Mesothelial cell of epicardium (in vitro differentiated cells): ENCODE measurements around the gene ARHGEF28. TPM values are rescaled to one million over a fixed set of nuclear protein-coding genes. Genes with fewer than 3 reads are reported as not detected.

ENCODE experiments used
- DNase-seq, 2 experiments: peaks; one replicate each; pipeline ENCODE4 v3.0.0; 2021; ENCODE audit warnings: low spot score in 2 of 2; ENCODE audit not compliant: unreplicated experiment in 2 of 2
- H3K27ac Mint-ChIP-seq: 2 replicates; pipeline ENCODE4 v1.8.0; 2021; ENCODE audit warnings: mixed read lengths
- H3K27me3 Mint-ChIP-seq: 2 replicates; pipeline ENCODE4 v1.8.0; 2021; ENCODE audit warnings: low read depth, mixed read lengths
- H3K36me3 Mint-ChIP-seq: 2 replicates; pipeline ENCODE4 v1.8.0; 2021; ENCODE audit warnings: mixed read lengths
- H3K4me1 Mint-ChIP-seq: 2 replicates; pipeline ENCODE4 v1.8.0; 2021; ENCODE audit warnings: mixed read lengths
- H3K4me3 Mint-ChIP-seq: 2 replicates; pipeline ENCODE4 v1.8.0; 2021; ENCODE audit warnings: mild to moderate bottlenecking, moderate library complexity, mixed read lengths
- H3K9me3 Mint-ChIP-seq: 2 replicates; pipeline ENCODE4 v1.8.0; 2021; ENCODE audit warnings: mixed read lengths
- total RNA-seq: library from RNA; stranded (reverse); gene quantifications from 3 replicates; pipeline ENCODE4 v1.2.1, GENCODE V29; 2021
- TF ChIP-seq, protein P1 (sequence below): fragments of 200-600 bp; sonication (generic); IDR thresholded peaks from one replicate; pipeline ENCODE4 v1.5.0; 2021; ENCODE audit warnings: antibody characterized with exemption; ENCODE audit not compliant: unreplicated experiment

The ARHGEF28 gene
- total RNA-seq, 1 donor from 2014 or later: 0.40 TPM

DNA sequence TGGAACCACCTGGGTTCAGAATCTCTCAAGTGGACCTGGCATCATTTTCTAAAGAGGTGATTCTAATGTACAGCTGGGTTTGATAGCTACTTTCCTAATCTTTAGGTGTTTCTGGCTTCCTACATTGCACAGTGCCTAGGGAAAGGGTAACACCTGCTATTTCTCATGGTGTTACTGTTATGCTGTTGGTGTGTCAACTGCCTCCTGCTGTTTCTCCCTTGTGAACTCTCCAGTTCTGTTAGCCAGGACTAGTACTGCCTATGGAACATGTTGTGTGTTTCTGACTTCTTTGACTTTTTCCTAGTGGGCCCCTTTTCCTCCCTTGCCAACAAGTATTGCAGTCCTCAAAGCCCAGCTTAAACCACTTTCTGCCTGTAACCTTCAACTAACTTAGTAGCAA is 5.5 kb downstream of the ARHGEF28 start:
- DNase-seq: no peak
- H3K4me3 Mint-ChIP-seq: no peak overlapping the region
- H3K9me3 Mint-ChIP-seq: no peaks in the 10 kb centered on the region
- H3K36me3 Mint-ChIP-seq: no peaks in the 10 kb centered on the region
- no peaks in the 10 kb centered on the region for H3K4me1 Mint-ChIP-seq
- H3K27ac Mint-ChIP-seq: no peak overlapping the region
- peaks cover 97% of the 10 kb centered on the region for H3K27me3 Mint-ChIP-seq
- TF ChIP-seq, protein P1, sequence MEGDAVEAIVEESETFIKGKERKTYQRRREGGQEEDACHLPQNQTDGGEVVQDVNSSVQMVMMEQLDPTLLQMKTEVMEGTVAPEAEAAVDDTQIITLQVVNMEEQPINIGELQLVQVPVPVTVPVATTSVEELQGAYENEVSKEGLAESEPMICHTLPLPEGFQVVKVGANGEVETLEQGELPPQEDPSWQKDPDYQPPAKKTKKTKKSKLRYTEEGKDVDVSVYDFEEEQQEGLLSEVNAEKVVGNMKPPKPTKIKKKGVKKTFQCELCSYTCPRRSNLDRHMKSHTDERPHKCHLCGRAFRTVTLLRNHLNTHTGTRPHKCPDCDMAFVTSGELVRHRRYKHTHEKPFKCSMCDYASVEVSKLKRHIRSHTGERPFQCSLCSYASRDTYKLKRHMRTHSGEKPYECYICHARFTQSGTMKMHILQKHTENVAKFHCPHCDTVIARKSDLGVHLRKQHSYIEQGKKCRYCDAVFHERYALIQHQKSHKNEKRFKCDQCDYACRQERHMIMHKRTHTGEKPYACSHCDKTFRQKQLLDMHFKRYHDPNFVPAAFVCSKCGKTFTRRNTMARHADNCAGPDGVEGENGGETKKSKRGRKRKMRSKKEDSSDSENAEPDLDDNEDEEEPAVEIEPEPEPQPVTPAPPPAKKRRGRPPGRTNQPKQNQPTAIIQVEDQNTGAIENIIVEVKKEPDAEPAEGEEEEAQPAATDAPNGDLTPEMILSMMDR: no peak

DNA sequence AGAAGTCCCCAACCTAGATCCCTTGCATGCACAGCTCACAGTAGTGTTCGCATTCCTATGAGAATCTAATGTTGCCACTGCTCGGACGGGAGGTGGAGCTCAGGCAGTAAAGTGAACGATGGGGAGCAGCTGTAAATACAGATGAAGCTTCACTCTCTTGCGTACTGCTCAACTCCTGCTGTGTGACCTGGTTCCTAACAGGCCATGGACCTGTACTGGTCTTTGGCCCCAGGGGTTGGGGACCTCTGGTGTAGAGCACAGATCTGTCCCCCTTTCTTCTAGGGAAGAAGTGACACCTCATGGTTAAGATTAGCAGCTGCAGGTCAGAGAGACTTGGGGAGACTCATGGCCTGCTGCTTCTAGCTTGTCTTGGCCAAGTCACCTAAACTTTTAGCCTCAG is 7.1 kb downstream of the ARHGEF28 start:
- no peaks in the 10 kb centered on the region for H3K9me3 Mint-ChIP-seq
- peaks cover 3% of the 10 kb centered on the region for H3K4me1 Mint-ChIP-seq
- DNase-seq: no peak
- TF ChIP-seq, protein P1: no peak
- H3K4me3 Mint-ChIP-seq: no peak overlapping the region
- H3K27me3 Mint-ChIP-seq: peaks cover 93% of the 10 kb centered on the region
- H3K36me3 Mint-ChIP-seq: no peaks in the 10 kb centered on the region
- H3K27ac Mint-ChIP-seq: no peak overlapping the region

DNA sequence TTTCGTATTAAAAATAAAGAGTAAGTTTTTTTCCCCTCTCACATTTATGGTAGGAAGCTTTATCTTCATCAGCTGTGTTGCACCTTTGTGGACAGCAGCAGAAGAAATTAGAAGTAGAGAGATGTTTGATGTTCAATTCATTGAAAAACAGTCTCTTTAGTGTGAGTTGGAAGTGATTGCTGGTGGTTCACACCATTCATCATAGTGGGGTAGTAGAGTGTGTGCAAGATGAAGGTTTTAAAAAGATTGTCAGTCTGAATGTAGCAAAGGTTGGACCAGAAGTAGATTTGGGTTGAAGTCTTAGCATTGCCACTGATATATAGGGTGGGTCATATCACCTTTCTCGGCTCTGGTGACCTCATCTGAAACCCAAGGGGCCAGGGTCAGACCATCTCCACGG is 10.4 kb downstream of the ARHGEF28 start:
- H3K4me1 Mint-ChIP-seq: peaks cover 6% of the 10 kb centered on the region
- H3K4me3 Mint-ChIP-seq: no peak overlapping the region
- H3K9me3 Mint-ChIP-seq: no peaks in the 10 kb centered on the region
- DNase-seq: no peak
- H3K27me3 Mint-ChIP-seq: peaks cover 76% of the 10 kb centered on the region
- TF ChIP-seq, protein P1: no peak
- H3K27ac Mint-ChIP-seq: no peak overlapping the region
- H3K36me3 Mint-ChIP-seq: no peaks in the 10 kb centered on the region

DNA sequence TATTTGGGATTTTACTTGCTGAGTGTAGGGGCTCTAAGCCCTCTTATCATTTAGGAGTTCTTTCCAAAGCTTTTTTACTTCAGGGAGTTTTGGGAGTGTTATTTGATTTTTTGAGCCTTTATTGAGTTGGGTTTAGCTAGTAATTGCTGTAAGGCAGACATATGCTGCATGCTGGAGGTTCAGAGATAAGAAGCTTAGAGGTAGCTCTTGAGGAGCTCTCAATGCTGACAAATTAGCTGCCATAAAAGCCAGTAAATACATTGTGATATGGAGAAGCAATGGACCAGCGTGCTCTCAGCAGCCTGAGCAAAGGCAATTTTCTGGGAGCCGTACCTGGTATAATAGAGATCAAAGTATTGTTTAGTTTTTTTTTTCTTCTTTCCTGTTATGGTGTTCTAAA is 11.6 kb downstream of the ARHGEF28 start:
- DNase-seq: no peak
- Mint-ChIP-seq H3K36me3 (no peaks in the 10 kb centered on the region), H3K4me1 (peaks cover 6% of the 10 kb centered on the region), H3K4me3 (no peak overlapping the region), H3K27me3 (peaks cover 75% of the 10 kb centered on the region), H3K9me3 (no peaks in the 10 kb centered on the region), H3K27ac (no peak overlapping the region)
- TF ChIP-seq, protein P1: no peak

DNA sequence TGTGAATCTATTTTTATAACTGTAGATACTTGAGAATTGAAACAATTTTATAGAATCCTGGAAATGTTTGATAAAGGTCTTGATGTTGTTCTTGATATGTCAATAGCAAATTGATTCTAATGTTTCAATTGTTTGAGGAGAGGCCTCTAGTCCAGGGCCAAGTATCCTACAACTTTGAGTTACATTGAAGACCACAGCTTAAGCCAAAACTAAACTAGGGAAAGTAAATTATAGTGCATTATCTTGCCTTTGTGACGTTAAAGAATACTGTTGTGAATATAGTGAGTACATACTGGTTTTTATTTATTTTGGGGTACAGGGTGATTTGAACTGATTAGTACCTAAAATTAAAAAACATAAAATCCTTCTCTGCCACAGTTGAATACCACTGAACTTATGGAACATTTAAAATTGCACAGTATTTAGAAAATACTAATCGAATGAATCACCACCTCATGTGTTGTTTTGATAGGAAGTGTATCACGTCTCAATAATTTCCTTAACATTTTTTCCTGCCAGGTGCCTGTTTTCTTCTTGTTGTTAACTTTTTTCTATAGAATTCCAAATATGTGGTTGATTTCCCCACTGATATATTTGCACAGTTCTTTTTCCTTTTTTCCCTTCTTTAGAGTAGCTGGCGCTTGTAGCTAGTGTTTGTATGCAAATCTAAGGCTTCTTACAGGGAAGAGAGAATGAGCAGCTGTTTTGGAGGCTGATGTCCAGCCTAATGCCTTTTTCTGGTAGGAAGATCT is 12.5 kb downstream of the ARHGEF28 start:
- TF ChIP-seq, protein P1: no peak
- no peaks in the 10 kb centered on the region for H3K9me3 Mint-ChIP-seq
- H3K27me3 Mint-ChIP-seq: peaks cover 72% of the 10 kb centered on the region
- no peaks in the 10 kb centered on the region for H3K36me3 Mint-ChIP-seq
- no peak for DNase-seq
- H3K4me3 Mint-ChIP-seq: no peak overlapping the region
- no peak overlapping the region for H3K27ac Mint-ChIP-seq
- H3K4me1 Mint-ChIP-seq: peaks cover 6% of the 10 kb centered on the region
